ENCODE measurements around the gene GLIS1. TPM values are rescaled to one million over a fixed set of nuclear protein-coding genes. Genes with fewer than 3 reads are reported as not detected.

Gene GLIS1
- total RNA-seq, 1 experiment from 2014 or later = 0.28 TPM

DNA sequence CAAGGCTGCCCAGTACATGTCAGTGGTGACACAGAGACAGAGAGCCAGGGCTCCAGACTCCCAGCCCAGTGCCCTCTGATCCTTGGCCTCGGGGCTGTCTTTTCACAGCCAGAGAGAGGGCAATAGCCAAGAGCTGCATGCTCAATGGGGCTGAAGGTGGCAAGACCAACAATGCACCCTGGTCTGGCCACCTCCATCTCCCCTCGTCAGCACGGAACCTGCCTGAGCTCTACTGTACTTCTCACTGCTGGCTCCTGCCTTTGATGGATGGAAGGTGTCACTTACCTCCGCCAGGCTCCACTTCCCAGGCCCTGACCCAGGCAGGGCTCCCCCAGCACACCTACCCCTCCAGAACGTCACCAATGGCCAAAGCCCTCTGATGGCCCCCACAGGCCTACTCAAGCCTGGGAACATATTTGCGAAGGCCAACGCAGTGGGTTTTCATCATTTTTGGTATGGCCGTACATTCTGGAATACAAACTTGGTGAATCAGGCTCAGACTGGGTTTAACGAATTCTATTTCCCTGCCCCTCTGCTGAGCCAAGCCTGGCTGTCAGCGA, 191.7 kb downstream of the GLIS1 start:
- Histone ChIP-seq H3K4me2 (ENCODE audit: insufficient read depth, insufficient read length, low read length) (no peak overlapping the region), H3K79me1 (ENCODE audit: insufficient read depth, low read depth, low read length, poor library complexity, severe bottlenecking) (no peaks in the 10 kb centered on the region), H3K79me2 (ENCODE audit: insufficient read depth, low read length) (no peaks in the 10 kb centered on the region), H3K27me3 (ENCODE audit: insufficient read depth, low read length) (no peaks in the 10 kb centered on the region), H2AFZ (ENCODE audit: low read length) (no peak overlapping the region), H2BK15ac (ENCODE audit: low read depth, low read length) (no peak overlapping the region), H2BK20ac (ENCODE audit: low read depth, low read length, poor library complexity, severe bottlenecking) (no peak overlapping the region), H2BK12ac (ENCODE audit: insufficient read length, low read depth, low read length) (no peak overlapping the region), H3K4me1 (ENCODE audit: insufficient read depth, low read length) (peaks cover under 1% of the 10 kb centered on the region; the same call in 1 of the 2 replicates), H4K5ac (ENCODE audit: insufficient read length, low read depth, low read length) (no peak overlapping the region), H3K9me3 (ENCODE audit: control insufficient read depth, low read depth, low read length) (no peaks in the 10 kb centered on the region), H3K23me2 (ENCODE audit: insufficient read length, low read depth, low read length, poor library complexity, severe bottlenecking) (no peaks in the 10 kb centered on the region), H3K4ac (ENCODE audit: low read depth, low read length) (no peak overlapping the region), H2BK5ac (ENCODE audit: insufficient read length, low read length) (no peak overlapping the region), H4K91ac (ENCODE audit: insufficient read length, low read depth, low read length) (no peak overlapping the region), H3T11ph (ENCODE audit: low read length) (no peak overlapping the region), H4K20me1 (ENCODE audit: control insufficient read depth, insufficient read depth, insufficient read length) (no peaks in the 10 kb centered on the region), H3K27ac (ENCODE audit: insufficient read length, low read depth, low read length) (no peak overlapping the region), H3K14ac (ENCODE audit: insufficient read depth, low read length) (no peak overlapping the region), H3K23ac (ENCODE audit: insufficient read length, low read depth, low read length) (no peak overlapping the region), H3K56ac (ENCODE audit: insufficient read length, low read depth, low read length) (no peak overlapping the region), H3K9ac (ENCODE audit: extremely low read depth, insufficient read length, low read length) (no peak overlapping the region), H3K18ac (ENCODE audit: insufficient read length, low read depth, low read length) (no peak overlapping the region), H4K8ac (replicated peaks; ENCODE audit: insufficient read length, low read depth, low read length) (no peak overlapping the region), H2BK120ac (ENCODE audit: low read depth, low read length, poor library complexity, severe bottlenecking) (no peak overlapping the region), H2AK5ac (ENCODE audit: insufficient read length, low read length) (no peak overlapping the region)
- Mint-ChIP-seq H3K27ac (no peak overlapping the region), H3K27me3 (ENCODE audit: low read depth) (peaks cover 19% of the 10 kb centered on the region), H3K36me3 (ENCODE audit: insufficient read depth in 1 of 3, low read depth in 3 of 3) (no peaks in the 10 kb centered on the region; a peak in 1 of 7 replicates), H3K4me3 (no peak overlapping the region), H3K9me3 (no peaks in the 10 kb centered on the region), H3K4me1 (peaks cover 8 to 22% of the 10 kb centered on the region in 2 experiments)
- TF ChIP-seq, protein P1, sequence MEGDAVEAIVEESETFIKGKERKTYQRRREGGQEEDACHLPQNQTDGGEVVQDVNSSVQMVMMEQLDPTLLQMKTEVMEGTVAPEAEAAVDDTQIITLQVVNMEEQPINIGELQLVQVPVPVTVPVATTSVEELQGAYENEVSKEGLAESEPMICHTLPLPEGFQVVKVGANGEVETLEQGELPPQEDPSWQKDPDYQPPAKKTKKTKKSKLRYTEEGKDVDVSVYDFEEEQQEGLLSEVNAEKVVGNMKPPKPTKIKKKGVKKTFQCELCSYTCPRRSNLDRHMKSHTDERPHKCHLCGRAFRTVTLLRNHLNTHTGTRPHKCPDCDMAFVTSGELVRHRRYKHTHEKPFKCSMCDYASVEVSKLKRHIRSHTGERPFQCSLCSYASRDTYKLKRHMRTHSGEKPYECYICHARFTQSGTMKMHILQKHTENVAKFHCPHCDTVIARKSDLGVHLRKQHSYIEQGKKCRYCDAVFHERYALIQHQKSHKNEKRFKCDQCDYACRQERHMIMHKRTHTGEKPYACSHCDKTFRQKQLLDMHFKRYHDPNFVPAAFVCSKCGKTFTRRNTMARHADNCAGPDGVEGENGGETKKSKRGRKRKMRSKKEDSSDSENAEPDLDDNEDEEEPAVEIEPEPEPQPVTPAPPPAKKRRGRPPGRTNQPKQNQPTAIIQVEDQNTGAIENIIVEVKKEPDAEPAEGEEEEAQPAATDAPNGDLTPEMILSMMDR (conservative IDR thresholded peaks at IDR 0.05) = no peak
- no CpG with 5 or more reads among the region's 10 CpGs for WGBS (ENCODE audit: extremely low coverage, insufficient read length, low lambda C conversion rate)
- no peak for DNase-seq
